ENCODE data around the gene HOMER3. TPM values are rescaled to one million over a fixed set of nuclear protein-coding genes. Genes with fewer than 3 reads are reported as not detected.

HOMER3 gene
- total RNA-seq, 2 donors from 2014 or later, result 21.9 to 29.5 TPM

- Histone ChIP-seq H3K36me3 (no peaks in the 10 kb centered on the region), H3K27ac (no peak overlapping the region), H3K4me1 (replicated peaks) (no peaks in the 10 kb centered on the region), H3K9me3 (no peaks in the 10 kb centered on the region), H3K4me3 (no peak overlapping the region), H3K27me3 (replicated peaks; ENCODE audit: insufficient read depth) (no peaks in the 10 kb centered on the region)
- TF ChIP-seq POLR2AphosphoS5 (IDR thresholded peaks at IDR 0.05) (no peak), CTCF (IDR thresholded peaks at IDR 0.05) (no peak), POLR2A (IDR thresholded peaks at IDR 0.05) (no peak)
- intact Hi-C loops (cut with DNase I), result no loop called here
- WGBS, result 97% methylated on average over 3 of the region's 3 CpGs
- no peak for DNase-seq (ENCODE audit: low spot score)
These were observed 34.0 kb upstream of the HOMER3 start for GRCh38 chr19:18975011-18975410.

GRCh38 chr19:18972851-18973250, 31.8 kb upstream of the HOMER3 start:
- Histone ChIP-seq H3K27me3 (replicated peaks; ENCODE audit: insufficient read depth) (no peaks in the 10 kb centered on the region), H3K9me3 (no peaks in the 10 kb centered on the region), H3K27ac (no peak overlapping the region), H3K4me3 (no peak overlapping the region), H3K36me3 (no peaks in the 10 kb centered on the region), H3K4me1 (replicated peaks) (no peaks in the 10 kb centered on the region)
- intact Hi-C loops (cut with DNase I), result no loop called here
- DNase-seq (ENCODE audit: low spot score), result no peak
- TF ChIP-seq POLR2AphosphoS5 (IDR thresholded peaks at IDR 0.05) (no peak), POLR2A (IDR thresholded peaks at IDR 0.05) (no peak), CTCF (IDR thresholded peaks at IDR 0.05) (no peak)
- 86% methylated on average over 5 of the region's 5 CpGs for WGBS

- intact Hi-C loops (cut with DNase I), result no loop called here
- WGBS, result 25% methylated on average over 12 of the region's 12 CpGs
- Histone ChIP-seq H3K27ac (no peak overlapping the region), H3K4me3 (no peak overlapping the region), H3K36me3 (no peaks in the 10 kb centered on the region), H3K27me3 (replicated peaks; ENCODE audit: insufficient read depth) (no peaks in the 10 kb centered on the region), H3K4me1 (replicated peaks) (no peaks in the 10 kb centered on the region), H3K9me3 (no peaks in the 10 kb centered on the region)
- DNase-seq (ENCODE audit: low spot score), result no peak
- TF ChIP-seq POLR2A (IDR thresholded peaks at IDR 0.05), result no peak
- TF ChIP-seq POLR2AphosphoS5 (IDR thresholded peaks at IDR 0.05), result no peak
- no peak for TF ChIP-seq CTCF (IDR thresholded peaks at IDR 0.05)
These were observed 31.3 kb upstream of the HOMER3 start for GRCh38 chr19:18972301-18972811.

GRCh38 chr19:18969931-18970659, 29.1 kb upstream of the HOMER3 start:
- WGBS, result 80% methylated on average over 13 of the region's 13 CpGs
- no peak for DNase-seq (ENCODE audit: low spot score)

More at GRCh38 chr19:18969931-18970659, 29.1 kb upstream of the HOMER3 start:
- Histone ChIP-seq H3K4me3 (no peak overlapping the region), H3K36me3 (no peaks in the 10 kb centered on the region), H3K9me3 (no peaks in the 10 kb centered on the region), H3K4me1 (replicated peaks) (no peaks in the 10 kb centered on the region), H3K27ac (no peak overlapping the region), H3K27me3 (replicated peaks; ENCODE audit: insufficient read depth) (no peaks in the 10 kb centered on the region)
- intact Hi-C loops (cut with DNase I), result no loop called here
- no peak for TF ChIP-seq CTCF (IDR thresholded peaks at IDR 0.05)
- no peak for TF ChIP-seq POLR2AphosphoS5 (IDR thresholded peaks at IDR 0.05)
- TF ChIP-seq POLR2A (IDR thresholded peaks at IDR 0.05), result no peak
